WTC11 (cell line): ENCODE results near the gene UQCC2.

Source experiments
- FOXK1 ChIP-seq: sonication (generic); formaldehyde crosslinking; IDR thresholded peaks from 2 replicates; pipeline ENCODE4 v1.8.0; 2022; ENCODE audit warnings: mild to moderate bottlenecking, moderate library complexity, missing genetic modification reagents
- NFE2L1 ChIP-seq: sonication (generic); formaldehyde crosslinking; IDR thresholded peaks from 2 replicates; pipeline ENCODE4 v1.8.1; 2023; ENCODE audit warnings: missing genetic modification reagents
- NR2C2 ChIP-seq: sonication (generic); formaldehyde crosslinking; IDR thresholded peaks from 2 replicates; pipeline ENCODE4 v1.8.0; 2022; ENCODE audit warnings: mild to moderate bottlenecking, missing genetic modification reagents
- SMAD4 ChIP-seq: sonication (generic); formaldehyde crosslinking; IDR thresholded peaks from 2 replicates; pipeline ENCODE4 v1.8.0; 2022; ENCODE audit warnings: mild to moderate bottlenecking, missing genetic modification reagents
- SP1 ChIP-seq: sonication (generic); formaldehyde crosslinking; conservative IDR thresholded peaks from 2 replicates; pipeline ENCODE4 v1.8.1; 2022; ENCODE audit warnings: missing genetic modification reagents
- TCF7 ChIP-seq: sonication (generic); formaldehyde crosslinking; IDR thresholded peaks from 2 replicates; pipeline ENCODE4 v1.8.0; 2022; ENCODE audit warnings: mild to moderate bottlenecking, low read depth, missing genetic modification reagents, moderate library complexity
- TF ChIP-seq, protein P1 (sequence below): fragments of 200-600 bp; IDR thresholded peaks from 2 replicates; pipeline ENCODE4 v1.8.0; 2022; ENCODE audit warnings: antibody characterized with exemption
- TF ChIP-seq, protein P2 (sequence below): sonication (generic); formaldehyde crosslinking; IDR thresholded peaks from 2 replicates; pipeline ENCODE4 v1.8.1; 2023; ENCODE audit warnings: mild to moderate bottlenecking, missing genetic modification reagents, moderate library complexity
- TF ChIP-seq, protein P3 (sequence below): sonication (generic); formaldehyde crosslinking; IDR thresholded peaks from 2 replicates; pipeline ENCODE4 v1.8.1; 2022; ENCODE audit warnings: mild to moderate bottlenecking, missing genetic modification reagents, moderate library complexity, borderline replicate concordance

- TF ChIP-seq, protein P1, sequence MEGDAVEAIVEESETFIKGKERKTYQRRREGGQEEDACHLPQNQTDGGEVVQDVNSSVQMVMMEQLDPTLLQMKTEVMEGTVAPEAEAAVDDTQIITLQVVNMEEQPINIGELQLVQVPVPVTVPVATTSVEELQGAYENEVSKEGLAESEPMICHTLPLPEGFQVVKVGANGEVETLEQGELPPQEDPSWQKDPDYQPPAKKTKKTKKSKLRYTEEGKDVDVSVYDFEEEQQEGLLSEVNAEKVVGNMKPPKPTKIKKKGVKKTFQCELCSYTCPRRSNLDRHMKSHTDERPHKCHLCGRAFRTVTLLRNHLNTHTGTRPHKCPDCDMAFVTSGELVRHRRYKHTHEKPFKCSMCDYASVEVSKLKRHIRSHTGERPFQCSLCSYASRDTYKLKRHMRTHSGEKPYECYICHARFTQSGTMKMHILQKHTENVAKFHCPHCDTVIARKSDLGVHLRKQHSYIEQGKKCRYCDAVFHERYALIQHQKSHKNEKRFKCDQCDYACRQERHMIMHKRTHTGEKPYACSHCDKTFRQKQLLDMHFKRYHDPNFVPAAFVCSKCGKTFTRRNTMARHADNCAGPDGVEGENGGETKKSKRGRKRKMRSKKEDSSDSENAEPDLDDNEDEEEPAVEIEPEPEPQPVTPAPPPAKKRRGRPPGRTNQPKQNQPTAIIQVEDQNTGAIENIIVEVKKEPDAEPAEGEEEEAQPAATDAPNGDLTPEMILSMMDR = no peak
- TF ChIP-seq NR2C2 (CRISPR knock-in tag) = no peak
- no peak for TF ChIP-seq SP1 (CRISPR knock-in tag)
- TF ChIP-seq TCF7 (CRISPR knock-in tag) = no peak
- TF ChIP-seq NFE2L1 = no peak
- TF ChIP-seq FOXK1 (CRISPR knock-in tag) = no peak
- TF ChIP-seq, protein P2, sequence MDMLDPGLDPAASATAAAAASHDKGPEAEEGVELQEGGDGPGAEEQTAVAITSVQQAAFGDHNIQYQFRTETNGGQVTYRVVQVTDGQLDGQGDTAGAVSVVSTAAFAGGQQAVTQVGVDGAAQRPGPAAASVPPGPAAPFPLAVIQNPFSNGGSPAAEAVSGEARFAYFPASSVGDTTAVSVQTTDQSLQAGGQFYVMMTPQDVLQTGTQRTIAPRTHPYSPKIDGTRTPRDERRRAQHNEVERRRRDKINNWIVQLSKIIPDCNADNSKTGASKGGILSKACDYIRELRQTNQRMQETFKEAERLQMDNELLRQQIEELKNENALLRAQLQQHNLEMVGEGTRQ = no peak
- TF ChIP-seq, protein P3, sequence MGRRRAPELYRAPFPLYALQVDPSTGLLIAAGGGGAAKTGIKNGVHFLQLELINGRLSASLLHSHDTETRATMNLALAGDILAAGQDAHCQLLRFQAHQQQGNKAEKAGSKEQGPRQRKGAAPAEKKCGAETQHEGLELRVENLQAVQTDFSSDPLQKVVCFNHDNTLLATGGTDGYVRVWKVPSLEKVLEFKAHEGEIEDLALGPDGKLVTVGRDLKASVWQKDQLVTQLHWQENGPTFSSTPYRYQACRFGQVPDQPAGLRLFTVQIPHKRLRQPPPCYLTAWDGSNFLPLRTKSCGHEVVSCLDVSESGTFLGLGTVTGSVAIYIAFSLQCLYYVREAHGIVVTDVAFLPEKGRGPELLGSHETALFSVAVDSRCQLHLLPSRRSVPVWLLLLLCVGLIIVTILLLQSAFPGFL (CRISPR knock-in tag) = no peak
- no peak for TF ChIP-seq SMAD4 (CRISPR knock-in tag)
Measured at GRCh38 chr6:33683051-33683571, 28.4 kb downstream of the UQCC2 start.
